Hematopoietic multipotent progenitor cell treated with erythropoietin and hydrocortisone succinate and interleukin-3 and kit ligand, for 4 days (in vitro differentiated cells): ENCODE data around the gene AFAP1.

ENCODE experiments used
- DNase-seq: peaks from one replicate; pipeline ENCODE4 v3.0.0-alpha.2; 2015

Gene AFAP1

GRCh38 chr4:7801641-7802040 lies 138.0 kb downstream of the AFAP1 start:
- no peak for DNase-seq

DNA sequence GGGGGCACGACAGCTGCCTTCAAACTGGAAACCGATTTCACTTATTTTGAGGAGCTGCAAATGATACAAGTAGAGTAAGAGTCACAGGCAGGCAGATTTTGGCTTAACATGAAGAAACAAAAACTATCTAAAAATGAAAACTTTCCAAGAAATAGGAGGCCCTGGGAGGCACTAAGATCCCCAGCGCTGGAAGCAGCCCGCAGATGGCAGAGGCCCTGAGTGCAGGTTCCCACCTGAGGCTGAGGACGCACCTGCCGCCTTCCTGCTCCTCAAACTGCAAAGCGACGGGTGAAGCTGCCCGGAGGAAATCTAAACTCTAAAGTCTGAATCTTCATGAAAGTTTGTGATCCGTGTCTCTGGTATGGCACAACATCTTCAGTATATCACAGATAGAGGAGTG lies 138.7 kb downstream of the AFAP1 start:
- DNase-seq: no peak

GRCh38 chr4:7800410-7800809 lies 139.3 kb downstream of the AFAP1 start:
- DNase-seq: no peak

GRCh38 chr4:7799736-7800135 lies 139.9 kb downstream of the AFAP1 start:
- DNase-seq: no peak

- DNase-seq: no peak
Observed at GRCh38 chr4:7799306-7799705, 140.4 kb downstream of the AFAP1 start.

- no peak for DNase-seq
Observed at GRCh38 chr4:7798178-7798995, 141.3 kb downstream of the AFAP1 start.

GRCh38 chr4:7797330-7797729 lies 142.3 kb downstream of the AFAP1 start:
- no peak for DNase-seq

DNA sequence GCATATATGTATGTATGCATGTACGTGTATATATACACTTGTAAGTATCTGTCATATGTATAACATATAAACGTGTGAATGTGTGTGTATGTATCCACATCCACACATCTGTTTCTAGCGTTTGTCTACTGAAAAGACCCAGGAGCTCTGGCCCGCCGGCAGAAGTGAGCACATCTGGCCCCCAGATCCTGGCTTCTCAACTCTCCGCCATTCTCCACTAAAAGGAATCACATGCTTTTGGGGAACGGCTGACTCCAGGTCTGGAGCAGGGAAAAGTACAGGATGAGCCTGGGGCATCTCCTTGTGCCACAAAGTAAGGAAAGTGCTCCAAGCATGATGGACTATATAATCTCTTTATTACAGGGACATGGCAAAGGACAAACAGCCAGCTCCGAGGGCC lies 143.7 kb downstream of the AFAP1 start:
- no peak for DNase-seq

DNA sequence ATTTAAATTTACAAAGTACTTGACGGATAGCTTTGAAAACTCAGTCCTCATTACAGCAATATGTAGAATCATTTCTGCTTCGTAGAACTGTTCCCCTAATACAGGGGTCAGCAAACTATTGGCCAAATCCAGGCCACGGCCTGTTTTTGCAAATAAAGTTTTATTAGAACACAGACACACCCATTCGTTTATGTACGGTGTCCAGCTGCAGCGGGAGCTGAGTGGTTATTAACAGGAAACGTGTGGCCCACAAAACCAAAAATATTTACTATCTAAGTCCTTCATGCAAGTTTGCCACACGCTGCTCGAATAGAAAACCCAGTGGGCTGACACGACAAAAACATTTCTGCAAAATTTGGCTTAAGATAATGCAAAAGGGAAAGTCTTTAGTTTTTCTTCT lies 146.5 kb downstream of the AFAP1 start:
- DNase-seq: peak; percentile 80

DNA sequence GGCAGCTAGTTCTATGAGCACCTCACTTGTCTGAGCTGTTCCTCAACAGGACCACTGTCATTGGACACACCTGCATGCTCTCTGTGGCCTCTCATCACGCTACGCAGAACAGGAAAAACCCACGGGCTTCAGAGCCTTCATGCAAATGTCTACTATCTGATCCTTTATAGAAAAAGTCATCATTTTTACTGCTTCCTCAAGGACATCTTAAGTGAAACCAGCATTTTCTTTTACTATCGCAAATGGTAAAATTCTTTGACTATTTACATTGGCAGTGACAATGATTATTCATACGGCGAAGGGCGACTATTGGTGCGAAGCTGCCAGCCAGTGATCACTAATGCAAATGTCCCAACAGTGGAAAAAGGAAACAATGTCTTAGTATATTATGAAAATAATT lies 147.0 kb downstream of the AFAP1 start:
- no peak for DNase-seq

DNA sequence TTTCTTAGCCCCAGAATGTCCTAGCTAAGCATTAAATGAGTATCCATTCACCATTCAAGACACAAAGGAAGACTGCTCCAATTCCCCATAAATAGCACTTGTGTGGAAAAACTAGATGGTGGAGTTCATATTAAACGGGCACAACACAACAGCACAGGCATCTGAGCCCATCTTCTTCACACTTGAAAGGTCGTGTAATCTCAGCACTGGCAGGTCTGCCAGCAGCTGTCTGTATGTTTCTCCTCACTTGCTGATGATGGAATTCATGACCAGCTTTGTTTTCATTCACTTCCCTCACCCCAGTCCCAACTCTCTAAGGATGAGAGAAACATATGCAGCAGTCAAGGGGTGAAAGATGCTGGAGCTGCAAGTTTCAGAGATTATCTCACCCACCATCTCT lies 148.7 kb downstream of the AFAP1 start:
- DNase-seq: no peak

DNA sequence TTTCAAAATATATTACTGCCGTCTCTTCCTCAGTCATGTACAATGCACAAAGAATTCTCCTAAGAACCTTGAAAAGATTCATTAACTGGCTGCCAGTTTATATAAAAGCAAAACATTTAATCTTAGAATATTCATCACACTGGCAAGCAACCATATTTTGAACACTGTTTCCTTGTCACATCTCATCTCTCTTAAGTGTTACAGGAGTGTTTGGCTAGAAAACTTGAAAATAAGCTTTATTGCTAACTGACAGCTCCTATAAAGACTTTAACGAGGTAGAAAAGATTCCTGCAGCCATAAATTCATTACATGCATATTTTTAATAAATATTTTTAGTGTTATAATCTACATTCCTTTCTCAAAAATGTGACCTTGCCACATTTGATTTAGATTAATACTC lies 149.6 kb downstream of the AFAP1 start:
- DNase-seq: no peak

GRCh38 chr4:7788694-7789425 lies 150.8 kb downstream of the AFAP1 start:
- no peak for DNase-seq

DNA sequence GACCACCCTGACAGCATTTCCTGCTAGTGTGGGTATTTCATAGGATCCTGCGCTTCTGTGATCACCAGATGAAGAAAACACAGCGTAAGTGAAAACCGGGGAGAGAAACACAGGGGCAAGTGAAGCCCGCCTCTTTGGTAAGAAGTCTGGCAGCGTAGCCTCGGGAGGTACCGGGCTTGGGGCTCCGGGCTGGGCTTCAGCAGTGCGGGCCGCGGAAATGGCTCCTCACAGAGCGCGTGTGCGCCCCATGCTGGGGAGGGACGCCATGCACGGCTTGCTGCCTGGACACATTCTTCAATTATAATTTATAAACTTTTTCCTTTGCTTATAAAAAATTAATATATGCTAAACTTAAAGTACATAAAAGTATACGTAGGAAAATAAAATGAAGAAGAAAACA lies 151.5 kb downstream of the AFAP1 start:
- no peak for DNase-seq

DNA sequence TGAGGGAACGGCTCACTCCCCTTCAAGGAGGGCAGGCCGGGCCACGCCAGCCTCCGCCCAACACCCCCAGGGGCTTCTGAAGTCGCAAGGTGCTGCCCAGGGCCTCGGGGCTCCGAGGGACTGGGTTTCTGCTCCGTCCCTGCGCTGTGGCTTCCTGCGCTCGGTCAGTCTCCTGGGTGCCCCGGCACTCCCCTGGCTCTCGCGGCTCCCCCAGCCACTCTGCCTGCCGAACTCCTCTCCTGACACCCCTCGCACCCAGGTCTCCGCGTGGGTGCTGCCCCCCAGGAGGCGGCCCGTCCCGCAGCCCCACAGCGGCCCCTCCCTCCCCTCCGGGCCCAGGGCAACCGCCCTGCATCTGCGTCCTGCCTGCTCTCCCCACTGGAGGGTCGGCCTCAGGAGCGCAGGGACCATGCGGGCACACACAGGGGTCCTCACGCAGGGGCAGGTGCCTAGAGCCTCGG lies 151.9 kb downstream of the AFAP1 start:
- no peak for DNase-seq

DNA sequence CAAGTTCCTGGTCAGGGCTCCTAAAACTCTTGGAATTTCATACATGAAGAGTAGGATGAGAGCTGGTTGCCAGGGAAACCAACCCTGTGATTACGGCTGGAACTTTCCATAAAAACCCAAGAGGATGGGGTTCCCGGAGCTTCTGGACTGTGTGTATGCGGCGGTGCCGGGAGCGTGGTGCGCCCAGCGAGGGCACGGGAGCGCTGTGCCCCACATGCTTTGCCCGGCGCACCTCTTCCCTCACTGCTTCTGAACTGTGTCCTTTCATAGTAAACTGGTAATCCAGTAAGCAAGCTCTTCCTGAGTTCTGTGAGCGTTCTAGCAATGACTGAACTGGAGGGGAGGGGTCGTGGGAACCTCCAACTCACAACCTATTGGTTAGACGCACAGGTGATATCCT lies 152.6 kb downstream of the AFAP1 start:
- no peak for DNase-seq

- DNase-seq: no peak
Observed at GRCh38 chr4:7786517-7786916, 153.1 kb downstream of the AFAP1 start.

GRCh38 chr4:7786040-7786439 lies 153.6 kb downstream of the AFAP1 start:
- DNase-seq: no peak

DNA sequence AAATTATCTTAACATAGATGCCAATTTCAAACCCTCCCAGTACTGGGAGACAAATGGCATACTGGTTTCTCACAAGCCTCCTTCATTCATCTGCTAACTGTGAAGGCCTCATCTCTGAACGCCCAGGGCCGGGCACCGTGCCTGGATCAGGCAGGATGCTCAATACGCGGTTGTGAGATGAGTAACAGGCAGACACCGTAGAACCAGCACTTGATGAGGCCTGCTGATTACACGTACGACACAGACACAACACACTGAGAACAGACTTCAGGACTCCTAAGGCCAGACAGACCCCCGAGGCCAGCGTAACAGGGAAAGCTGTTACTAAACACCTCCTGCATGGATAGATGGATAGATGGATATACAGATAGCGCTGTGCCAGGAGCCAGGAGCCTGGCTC lies 154.6 kb downstream of the AFAP1 start:
- no peak for DNase-seq

DNA sequence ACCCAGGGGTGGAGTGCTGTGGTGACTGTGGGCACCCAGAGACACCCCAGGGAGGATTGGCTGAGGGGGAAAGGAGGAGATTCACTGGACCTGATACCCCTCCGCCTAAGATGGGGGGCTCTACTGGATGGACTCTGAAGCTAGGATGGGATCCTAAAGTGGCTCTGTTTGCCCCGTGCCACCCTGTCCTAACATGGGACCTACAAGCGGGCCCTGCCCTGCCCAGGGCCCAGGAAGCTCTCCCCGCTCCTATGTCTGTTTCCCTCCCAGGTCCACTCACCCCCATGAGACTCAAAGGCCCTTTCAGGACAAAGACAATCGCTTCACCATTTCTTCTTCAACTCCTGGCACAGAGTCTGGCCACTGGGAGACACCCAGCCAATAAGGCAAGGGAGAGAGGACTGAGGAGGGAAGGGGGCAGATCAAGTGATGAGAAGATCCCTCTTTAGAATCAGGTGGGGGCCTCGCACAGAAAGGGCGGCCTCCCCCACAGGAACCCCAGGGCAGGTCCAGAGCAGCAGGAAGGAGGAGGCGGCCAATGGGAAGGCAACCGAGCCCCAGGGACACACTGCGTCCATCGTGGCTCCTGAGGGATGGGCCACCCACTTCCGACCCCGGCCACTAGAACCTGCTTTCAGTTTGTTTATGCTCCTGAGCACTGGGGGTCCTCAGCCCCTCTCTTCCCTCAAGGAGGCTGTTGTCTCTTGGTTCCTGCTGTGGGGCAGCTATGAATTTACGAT lies 155.4 kb downstream of the AFAP1 start:
- DNase-seq: no peak

DNA sequence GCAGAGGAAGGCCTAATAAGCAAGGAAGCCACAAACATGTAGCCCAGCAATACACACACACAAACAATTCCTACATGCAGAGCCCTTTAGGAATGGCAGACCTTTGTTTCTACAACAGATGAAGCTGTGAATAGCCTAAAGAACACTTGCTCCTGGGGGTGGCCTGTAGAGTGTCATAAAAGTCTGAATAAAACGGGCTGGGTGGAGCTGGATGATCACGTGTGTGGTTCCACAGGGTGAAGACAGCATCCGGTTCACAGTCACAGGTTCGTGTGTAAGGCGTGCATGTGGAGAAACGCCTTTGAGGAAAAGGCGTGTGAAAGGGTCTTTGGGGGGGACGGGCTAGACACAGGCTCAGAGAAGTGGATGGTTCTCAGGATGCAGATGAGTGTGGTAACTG lies 156.1 kb downstream of the AFAP1 start:
- DNase-seq: no peak

GRCh38 chr4:7782783-7783182 lies 156.9 kb downstream of the AFAP1 start:
- no peak for DNase-seq

DNA sequence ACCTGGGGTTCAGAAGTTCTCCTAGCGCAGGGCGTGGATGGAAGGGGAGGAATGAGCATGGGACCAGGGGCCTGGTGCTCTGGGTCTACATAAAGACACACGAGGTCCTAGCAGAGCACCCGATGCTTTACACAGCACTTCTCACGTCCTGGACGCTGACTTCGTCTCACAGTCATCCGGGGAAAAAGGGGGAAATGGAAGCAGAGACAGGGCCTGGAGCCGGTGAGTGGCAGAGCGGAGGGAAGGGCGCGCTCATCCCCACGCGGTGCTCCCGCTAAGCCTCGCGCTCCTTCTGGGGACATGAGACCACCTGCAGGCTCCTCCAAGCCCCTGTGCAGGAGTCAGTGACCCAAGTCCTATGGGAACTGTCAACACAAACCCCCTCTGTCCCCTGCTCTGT lies 157.7 kb downstream of the AFAP1 start:
- no peak for DNase-seq

DNA sequence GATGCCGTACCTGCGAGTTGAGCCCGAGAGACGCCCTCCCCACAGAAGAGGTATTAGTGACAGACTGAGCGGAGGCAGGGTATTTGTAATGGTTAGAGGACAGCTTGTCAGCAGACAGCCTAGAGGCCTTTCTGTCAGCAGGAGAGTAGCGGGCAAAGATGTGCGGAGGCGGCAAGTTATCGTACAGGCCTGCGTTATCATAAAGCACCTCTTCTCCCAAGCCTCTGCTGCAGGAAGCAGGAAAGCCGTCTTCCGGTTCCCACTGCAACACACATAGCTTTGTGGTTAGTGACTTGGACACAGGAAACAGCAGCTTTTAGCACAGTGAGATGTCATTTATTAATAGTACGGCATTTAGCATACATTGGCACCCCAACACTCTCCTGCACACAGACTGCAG lies 158.3 kb downstream of the AFAP1 start:
- DNase-seq: peak; percentile 79
